Measurements from ENCODE around the gene DPP6.
"Not testable (repeated sequence)": the region's sequence is repeated elsewhere in the genome, so short reads cannot be mapped to it uniquely, and the experiment has no call there.

The DPP6 gene

DNA sequence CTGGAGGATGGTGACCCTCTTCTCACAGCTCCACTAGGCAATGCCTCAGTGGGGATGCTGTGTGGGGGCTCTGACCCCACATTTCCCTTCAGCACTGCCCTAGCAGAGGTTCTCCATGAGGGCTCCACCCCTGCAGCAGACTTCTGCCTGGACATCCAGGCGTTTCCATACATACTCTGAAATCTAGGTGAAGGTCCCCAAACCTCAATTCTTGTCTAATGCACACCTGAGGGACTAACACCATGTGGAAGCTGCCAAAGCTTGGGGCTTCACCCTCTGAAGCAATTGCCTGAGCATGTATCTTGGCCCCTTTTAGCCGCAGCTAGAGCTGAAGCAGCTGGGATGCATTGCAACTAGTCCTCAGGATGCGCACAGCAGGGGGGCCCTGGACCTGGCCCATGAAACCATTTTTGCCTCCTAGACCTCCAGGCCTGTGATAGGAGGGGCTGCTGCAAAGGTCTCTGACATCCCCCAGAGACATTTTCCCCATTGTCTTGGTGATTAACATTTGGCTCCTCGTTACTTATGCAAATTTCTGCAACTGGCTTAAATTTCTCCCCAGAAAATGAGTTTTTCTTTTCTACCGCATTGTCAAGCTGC, 882.3 kb downstream of the DPP6 start:
- H3K36me3 ChIP-seq (ENCODE audit: control insufficient read depth, insufficient read depth, low read length); H3K4me3 ChIP-seq (ENCODE audit: insufficient read depth, low read depth, low read length); H3K27me3 ChIP-seq (ENCODE audit: control insufficient read depth, insufficient read depth, low read length, poor library complexity, severe bottlenecking); H3K9me3 ChIP-seq (ENCODE audit: control insufficient read depth, low read length); H3K27ac ChIP-seq (ENCODE audit: insufficient read depth, low read depth, low read length, poor library complexity, severe bottlenecking); H3K4me1 ChIP-seq (ENCODE audit: control insufficient read depth, insufficient read depth, low read length): not testable (repeated sequence)
- WGBS, 2 experiments: 88 to 89% methylated on average over 5 of the region's 5 CpGs

DNA sequence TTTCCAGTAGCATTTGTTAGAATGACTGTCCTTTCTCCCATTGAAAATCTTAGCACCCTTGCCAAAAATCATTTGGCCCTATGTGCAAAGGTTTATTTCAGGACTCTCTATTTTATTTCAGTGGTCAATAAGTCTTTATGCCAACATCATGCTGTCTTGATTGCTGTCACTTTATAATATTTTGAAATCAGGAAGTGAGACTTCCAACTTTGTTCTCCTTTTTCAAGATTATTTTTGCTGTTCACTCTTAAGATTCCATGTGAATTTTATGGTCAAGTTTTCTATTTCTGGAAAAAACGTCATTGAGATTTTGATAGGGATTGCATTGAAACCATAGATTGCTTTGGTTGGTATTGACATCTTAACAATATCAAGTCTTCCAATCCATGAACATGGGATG, 885.6 kb downstream of the DPP6 start:
- no peak overlapping the region for H3K4me3 ChIP-seq (ENCODE audit: insufficient read depth, low read depth, low read length)
- H3K27ac ChIP-seq (ENCODE audit: insufficient read depth, low read depth, low read length, poor library complexity, severe bottlenecking): no peak overlapping the region
- 86 to 88% methylated on average over 1 of the region's 1 CpG for WGBS, 2 experiments
- H3K4me1 ChIP-seq (ENCODE audit: control insufficient read depth, insufficient read depth, low read length): no peaks in the 10 kb centered on the region
- no peaks in the 10 kb centered on the region for H3K36me3 ChIP-seq (ENCODE audit: control insufficient read depth, insufficient read depth, low read length)
- no peaks in the 10 kb centered on the region for H3K27me3 ChIP-seq (ENCODE audit: control insufficient read depth, insufficient read depth, low read length, poor library complexity, severe bottlenecking)
- H3K9me3 ChIP-seq (ENCODE audit: control insufficient read depth, low read length): no peaks in the 10 kb centered on the region

DNA sequence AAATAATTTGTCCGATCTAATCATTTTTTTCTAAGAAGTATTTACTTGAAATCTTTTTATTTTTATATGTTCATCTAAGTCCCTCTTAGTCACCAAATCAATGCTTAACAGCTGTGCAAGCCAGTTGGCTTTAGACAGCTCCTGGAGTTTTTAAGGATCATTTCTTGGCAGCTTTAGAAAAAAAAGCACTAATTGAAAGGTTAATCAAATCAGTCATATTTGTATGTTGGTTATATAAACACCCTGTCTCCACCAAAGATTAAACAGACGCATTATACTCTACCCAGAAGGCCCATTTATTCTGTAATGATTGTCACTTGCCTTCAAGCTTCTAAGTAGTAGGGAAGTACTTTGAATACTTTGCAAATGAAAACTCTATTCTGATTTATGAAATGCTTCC, 890.5 kb downstream of the DPP6 start:
- Histone ChIP-seq H3K27ac (ENCODE audit: insufficient read depth, low read depth, low read length, poor library complexity, severe bottlenecking) (no peak overlapping the region), H3K36me3 (ENCODE audit: control insufficient read depth, insufficient read depth, low read length) (peaks cover 18% of the 10 kb centered on the region), H3K4me1 (ENCODE audit: control insufficient read depth, insufficient read depth, low read length) (no peaks in the 10 kb centered on the region), H3K9me3 (ENCODE audit: control insufficient read depth, low read length) (no peaks in the 10 kb centered on the region), H3K27me3 (ENCODE audit: control insufficient read depth, insufficient read depth, low read length, poor library complexity, severe bottlenecking) (no peaks in the 10 kb centered on the region), H3K4me3 (ENCODE audit: insufficient read depth, low read depth, low read length) (no peak overlapping the region)
- WGBS, 2 experiments: 100% methylated on average over 1 of the region's 2 CpGs; no CpG with 5 or more reads in 1 of the 2 experiments

Measured in ectodermal cell (in vitro differentiated cells).